WI38 (cell line): ENCODE data around the gene DEDD2.

Experiments
- H3K4me3 ChIP-seq: 2 replicates; pipeline ENCODE4 v1.5.1; 2011; ENCODE audit warnings: low read depth, mild to moderate bottlenecking, control low read depth, low read length
- TF ChIP-seq, protein P1 (sequence below): IDR thresholded peaks from 2 replicates; pipeline ENCODE4 v1.5.1; 2012; ENCODE audit warnings: low read depth, mild to moderate bottlenecking, control low read depth, low read length

The DEDD2 gene

DNA sequence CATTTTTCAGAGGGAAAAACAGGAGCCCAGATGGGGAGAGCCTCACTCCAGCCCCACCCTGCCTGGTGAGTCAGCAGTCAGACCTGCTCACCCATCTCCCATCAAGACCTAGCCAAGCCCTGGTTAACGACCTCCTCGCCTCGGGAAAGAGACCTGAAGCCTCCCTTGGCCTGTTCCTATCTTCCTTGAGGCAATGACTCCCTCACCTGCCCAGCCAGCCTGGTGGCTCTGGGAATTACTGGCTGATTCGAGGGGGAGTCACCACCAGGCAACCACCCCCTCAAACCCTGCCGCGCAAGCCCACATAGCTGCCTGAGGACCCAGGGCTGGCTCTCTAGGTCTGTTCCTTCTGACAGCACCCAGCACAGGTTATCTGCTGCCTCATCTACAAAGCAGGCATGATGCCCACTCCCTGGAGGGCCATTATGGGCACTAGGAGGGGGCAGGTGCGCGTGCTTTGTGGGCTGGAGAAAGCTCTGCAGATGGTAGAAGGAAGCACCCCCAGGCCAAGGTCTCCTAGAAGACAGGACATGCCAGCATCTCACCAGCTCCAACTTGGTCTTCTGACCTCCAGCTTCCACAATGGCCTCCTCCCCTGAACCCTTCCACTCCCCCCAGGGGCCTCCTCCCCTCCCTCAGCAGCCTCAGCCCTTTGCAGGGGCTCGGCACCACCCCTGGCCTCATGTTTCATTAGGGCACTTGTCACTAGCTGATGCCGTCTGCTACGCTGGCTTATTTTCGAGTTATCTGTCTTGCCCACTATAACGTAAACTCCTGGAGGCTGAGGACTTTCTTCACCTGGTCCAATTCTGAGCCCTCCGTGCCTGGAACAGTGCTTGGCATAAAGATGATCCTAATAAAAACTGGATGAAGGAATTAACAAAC lies 10.4 kb downstream of the DEDD2 start:
- H3K4me3 ChIP-seq, result no peak overlapping the region
- TF ChIP-seq, protein P1, sequence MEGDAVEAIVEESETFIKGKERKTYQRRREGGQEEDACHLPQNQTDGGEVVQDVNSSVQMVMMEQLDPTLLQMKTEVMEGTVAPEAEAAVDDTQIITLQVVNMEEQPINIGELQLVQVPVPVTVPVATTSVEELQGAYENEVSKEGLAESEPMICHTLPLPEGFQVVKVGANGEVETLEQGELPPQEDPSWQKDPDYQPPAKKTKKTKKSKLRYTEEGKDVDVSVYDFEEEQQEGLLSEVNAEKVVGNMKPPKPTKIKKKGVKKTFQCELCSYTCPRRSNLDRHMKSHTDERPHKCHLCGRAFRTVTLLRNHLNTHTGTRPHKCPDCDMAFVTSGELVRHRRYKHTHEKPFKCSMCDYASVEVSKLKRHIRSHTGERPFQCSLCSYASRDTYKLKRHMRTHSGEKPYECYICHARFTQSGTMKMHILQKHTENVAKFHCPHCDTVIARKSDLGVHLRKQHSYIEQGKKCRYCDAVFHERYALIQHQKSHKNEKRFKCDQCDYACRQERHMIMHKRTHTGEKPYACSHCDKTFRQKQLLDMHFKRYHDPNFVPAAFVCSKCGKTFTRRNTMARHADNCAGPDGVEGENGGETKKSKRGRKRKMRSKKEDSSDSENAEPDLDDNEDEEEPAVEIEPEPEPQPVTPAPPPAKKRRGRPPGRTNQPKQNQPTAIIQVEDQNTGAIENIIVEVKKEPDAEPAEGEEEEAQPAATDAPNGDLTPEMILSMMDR, result no peak

DNA sequence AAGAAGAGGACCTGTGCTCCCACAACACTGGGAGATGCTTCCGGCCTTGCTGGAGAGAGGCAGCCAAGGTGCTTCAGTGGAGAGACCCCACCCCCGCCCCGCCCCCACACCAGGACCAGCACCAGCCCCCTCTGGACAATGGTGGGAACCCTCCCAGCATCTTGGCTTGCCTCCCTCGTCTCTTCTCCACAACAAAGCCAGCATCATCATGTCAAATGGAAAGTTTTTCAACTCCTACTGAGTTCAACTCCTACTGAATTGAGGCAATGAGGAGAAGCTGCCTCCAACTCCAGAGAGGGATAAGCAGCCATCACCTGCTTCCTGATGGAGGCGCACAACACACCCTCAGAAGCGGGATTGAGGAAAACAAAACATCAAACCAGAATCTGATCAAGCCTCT lies 12.8 kb downstream of the DEDD2 start:
- TF ChIP-seq, protein P1, result no peak
- no peak overlapping the region for H3K4me3 ChIP-seq

DNA sequence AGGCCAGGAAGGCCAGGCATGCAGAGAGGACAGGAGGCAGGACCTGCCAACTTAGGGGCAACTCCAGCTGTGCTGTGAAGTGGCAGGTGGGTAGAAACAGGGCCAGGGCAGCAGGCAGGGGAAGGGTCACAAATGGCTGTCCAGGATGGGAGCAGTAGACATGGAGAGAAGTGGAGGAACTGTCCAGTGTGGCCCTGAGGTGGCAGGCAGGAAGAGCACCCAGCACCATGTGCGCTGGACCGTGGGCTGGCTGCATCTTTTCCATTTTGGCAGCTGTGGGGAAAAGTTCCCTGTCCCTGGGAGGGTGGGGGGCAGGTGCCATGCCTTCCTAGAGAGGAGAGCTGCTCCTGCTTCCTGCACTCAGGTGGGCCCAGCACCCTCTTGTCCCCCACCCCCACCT lies 13.8 kb downstream of the DEDD2 start:
- TF ChIP-seq, protein P1, result no peak
- no peak overlapping the region for H3K4me3 ChIP-seq

DNA sequence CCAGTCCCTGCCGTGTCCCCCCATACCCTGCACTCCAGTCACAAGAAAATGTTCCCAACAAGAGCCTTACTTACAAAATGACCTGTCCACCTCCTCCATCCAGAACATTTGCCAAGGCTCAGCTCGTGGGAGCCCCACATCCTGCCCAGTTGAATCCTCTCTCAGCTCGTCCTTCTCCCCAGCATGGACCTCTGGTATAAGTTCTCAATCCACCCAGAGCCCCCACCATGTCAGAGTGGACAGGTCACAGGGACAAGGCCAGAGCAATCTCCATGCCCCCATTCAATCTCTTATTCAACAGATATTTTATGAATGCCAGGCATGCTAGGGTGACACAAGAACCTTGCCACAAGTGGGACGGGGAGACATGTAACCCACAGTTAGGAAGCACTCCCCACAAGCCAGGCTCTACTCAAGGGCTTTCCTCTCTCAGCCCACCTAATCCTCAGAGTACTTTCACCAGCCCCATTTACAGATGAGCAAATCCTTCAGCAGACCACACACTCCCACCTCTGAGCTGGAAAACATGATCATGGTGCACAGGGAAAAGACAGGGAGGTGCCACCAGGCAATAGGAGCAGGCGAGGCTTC lies 15.1 kb downstream of the DEDD2 start:
- TF ChIP-seq, protein P1, result no peak
- H3K4me3 ChIP-seq, result no peak overlapping the region

DNA sequence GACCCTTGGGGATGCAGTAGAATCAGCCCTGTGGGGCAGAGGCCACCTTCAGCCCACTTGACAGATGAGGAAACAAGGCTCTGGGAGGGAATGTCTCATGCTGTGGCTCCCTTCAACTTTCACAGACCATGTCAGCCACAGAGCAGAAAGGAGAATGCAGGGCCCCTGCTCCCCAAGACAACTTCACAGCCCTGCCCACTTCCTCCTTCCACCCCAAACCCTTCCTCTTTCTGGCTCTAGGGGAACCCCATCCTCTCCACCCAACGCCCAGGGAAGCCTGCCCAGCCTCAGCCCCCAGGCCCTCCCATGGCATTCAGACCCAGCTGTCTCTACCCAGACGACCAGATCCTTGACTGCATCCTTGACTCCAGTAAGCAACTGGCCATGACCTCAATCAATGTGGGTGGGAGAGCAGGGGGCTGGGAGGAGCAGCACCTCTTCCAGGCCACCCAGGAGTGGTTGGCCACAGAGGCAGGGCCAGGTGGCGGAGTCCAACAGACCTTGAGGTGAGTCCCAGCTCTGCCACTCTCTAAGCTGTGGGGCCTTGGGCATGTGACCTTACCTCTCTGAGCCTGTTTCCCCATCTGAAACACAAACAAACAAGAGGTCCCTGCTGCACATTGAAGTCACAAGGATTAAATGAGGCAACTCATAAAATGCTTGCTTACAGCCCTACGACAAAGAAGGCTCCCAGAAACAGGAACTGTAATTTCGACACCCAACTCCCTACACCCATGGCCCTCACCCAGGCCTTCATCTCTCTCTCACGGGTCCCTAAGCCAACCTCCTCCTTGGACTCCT lies 15.8 kb downstream of the DEDD2 start:
- H3K4me3 ChIP-seq, result no peak overlapping the region
- TF ChIP-seq, protein P1, result no peak

DNA sequence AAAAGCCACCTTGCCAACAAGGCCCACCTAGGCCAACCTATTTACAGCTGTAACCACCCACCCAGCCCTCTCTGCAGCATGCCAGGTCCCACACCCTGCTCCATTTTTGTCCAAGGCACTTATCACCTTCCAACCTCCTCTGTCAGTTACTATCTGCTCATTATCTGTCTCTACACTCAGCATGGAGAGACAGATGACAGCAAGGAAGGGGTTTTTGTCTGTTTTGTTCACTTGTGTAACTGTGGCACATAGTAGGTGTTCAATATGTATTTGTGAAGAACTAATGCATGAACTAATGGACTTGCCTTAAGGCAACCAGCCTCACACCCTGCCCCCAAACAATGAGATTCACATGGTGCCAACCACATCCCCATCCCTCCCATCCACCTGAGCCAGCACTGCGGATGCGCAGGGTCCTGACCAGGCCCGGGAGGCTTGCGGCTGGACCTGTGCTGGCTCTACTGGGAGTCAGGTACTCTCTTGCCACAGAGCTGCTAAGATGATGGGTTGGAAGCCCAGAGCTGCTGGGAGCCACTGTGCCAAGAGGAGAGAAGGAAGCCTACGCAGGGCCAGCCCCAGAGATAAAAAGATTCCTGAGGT lies 17.3 kb downstream of the DEDD2 start:
- TF ChIP-seq, protein P1, result no peak
- no peak overlapping the region for H3K4me3 ChIP-seq
